Measurements from ENCODE around the gene CPEB2.

The CPEB2 gene

DNA sequence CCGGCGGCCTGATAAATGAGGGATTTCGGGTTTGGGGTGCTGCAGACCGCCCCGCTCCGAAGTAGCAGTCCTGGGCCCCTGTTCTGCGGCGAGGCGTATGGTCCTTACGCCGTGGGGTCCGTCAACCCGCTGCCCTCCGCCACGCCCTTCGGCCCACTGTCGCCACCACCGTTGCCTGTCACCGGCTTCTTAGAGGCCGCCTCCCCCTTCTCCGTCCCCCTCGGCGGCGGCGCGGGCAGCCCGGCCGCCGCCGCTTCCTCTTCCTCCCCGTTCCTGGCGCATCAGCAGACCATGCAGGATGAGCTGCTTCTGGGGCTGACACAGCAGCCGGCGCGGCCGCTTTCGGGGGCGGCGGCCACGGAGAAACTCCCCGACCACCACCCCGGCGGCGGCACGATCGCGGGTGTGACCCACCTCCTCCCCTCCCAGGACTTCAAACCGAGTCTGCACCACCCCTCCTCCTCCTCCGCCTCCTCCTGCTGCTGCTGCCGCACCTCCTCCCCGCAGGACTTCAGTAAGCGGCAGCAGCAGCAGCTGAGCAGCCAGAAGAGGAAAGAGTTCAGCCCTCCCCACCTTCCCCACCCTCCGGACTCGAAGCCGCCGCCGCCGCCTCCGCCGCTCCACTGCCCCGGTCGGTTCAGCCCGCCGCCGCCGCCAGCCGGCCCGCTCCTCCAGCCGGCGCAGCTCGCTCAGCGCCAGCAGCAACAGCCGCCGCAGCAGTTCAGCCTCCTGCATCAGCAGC lies 549 bp downstream of the CPEB2 start:
- peak overlapping the region; percentile 79 for H3K4me3 ChIP-seq (ENCODE audit: low read depth, low read length)
- DNase-seq (ENCODE audit: low read depth) = peak; percentile 92
- TF ChIP-seq, protein P1, sequence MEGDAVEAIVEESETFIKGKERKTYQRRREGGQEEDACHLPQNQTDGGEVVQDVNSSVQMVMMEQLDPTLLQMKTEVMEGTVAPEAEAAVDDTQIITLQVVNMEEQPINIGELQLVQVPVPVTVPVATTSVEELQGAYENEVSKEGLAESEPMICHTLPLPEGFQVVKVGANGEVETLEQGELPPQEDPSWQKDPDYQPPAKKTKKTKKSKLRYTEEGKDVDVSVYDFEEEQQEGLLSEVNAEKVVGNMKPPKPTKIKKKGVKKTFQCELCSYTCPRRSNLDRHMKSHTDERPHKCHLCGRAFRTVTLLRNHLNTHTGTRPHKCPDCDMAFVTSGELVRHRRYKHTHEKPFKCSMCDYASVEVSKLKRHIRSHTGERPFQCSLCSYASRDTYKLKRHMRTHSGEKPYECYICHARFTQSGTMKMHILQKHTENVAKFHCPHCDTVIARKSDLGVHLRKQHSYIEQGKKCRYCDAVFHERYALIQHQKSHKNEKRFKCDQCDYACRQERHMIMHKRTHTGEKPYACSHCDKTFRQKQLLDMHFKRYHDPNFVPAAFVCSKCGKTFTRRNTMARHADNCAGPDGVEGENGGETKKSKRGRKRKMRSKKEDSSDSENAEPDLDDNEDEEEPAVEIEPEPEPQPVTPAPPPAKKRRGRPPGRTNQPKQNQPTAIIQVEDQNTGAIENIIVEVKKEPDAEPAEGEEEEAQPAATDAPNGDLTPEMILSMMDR (IDR thresholded peaks at IDR 0.05; ENCODE audit: insufficient read depth, low read depth, low read length, missing control alignments) = no peak

DNA sequence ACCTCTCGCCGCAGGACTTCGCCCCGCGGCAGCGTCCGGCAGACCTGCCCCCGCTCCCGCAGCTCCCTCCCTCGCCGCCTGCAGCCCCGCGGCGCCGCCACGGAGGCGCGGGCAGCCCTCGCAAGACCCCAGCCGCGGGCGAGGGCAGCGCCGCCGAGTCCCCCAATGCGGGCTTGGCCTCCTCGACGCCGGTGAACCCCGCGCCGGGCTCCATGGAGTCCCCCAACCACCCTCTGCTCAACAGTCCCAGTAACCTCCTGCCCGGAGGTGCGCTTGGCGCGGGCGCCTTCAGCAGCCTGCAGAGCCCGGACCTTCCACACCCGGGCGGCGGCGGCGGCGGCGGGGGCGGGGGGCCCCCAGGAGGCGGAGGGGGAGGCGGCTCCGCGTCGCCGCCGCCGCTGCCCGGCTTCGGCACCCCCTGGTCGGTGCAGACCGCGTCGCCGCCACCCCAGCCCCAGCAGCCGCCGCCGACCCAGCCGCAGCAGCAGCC lies 1.2 kb downstream of the CPEB2 start:
- peak overlapping the region; percentile 83 for H3K4me3 ChIP-seq (ENCODE audit: low read depth, low read length)
- TF ChIP-seq, protein P1 (IDR thresholded peaks at IDR 0.05; ENCODE audit: insufficient read depth, low read depth, low read length, missing control alignments) = no peak
- peak; percentile 75 for DNase-seq (ENCODE audit: low read depth)

DNA sequence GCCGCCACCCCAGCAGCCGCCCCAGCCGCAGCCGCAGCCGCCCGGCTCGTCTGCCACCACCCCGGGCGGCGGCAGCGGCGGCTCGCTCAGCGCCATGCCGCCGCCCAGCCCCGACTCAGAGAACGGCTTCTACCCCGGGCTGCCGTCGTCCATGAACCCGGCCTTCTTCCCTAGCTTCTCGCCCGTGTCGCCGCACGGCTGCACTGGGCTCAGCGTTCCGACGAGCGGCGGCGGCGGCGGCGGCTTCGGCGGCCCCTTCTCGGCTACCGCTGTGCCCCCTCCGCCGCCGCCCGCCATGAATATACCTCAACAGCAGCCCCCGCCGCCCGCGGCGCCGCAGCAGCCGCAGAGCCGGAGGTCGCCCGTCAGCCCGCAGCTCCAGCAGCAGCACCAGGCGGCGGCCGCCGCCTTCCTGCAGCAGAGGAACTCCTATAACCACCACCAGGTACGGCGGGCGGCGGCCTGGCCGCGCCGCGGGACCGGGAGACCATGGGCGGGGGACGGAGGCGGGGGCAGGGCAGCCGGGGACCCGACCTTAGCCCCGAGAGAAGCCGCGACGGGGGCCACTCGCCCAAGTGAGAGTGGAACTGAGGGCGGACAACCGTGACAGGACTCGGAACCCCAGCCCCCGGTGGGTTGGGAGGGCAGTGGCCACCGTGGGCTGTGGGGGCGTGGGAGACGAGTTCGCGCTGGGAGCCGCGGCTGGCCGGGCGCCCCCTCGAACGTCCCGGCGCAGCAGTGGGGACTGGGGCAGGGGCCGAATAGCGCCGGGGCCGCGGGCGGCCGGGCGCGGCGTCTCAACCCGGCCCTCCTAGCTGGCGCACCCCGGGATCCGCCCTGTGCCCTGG lies 1.8 kb downstream of the CPEB2 start:
- H3K4me3 ChIP-seq (ENCODE audit: low read depth, low read length) = peak overlapping the region; percentile 83
- DNase-seq (ENCODE audit: low read depth) = peak; percentile 63
- TF ChIP-seq, protein P1 (IDR thresholded peaks at IDR 0.05; ENCODE audit: insufficient read depth, low read depth, low read length, missing control alignments) = no peak

DNA sequence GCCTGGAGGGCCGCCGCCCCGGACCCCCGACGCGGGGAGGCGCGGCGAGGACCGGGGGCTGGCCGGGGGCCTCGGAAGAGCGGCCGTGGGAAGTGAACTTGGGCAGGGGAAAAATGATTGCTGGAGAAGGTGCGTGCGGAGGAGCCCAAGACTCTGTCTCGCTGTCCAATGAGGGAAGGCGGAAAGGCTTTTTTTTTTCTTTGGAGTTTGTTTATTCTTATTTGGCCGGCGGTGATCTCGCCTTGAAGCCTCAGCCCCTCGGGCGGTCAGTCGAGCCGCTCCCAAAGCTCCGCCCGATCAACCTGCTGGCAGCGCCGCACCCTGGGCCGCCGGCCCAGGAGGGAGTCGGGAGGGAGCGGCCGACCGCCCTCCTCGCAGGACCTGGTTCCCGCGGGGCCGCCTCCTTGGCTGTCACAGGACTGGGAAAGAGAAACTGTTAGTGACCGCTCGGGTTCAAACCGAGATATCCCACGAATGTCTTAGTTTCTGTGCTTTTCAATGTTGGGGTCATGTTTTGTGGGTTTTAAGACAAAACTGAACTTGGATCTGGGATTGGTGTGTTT lies 2.5 kb downstream of the CPEB2 start:
- peak; percentile 76 for DNase-seq (ENCODE audit: low read depth)
- TF ChIP-seq, protein P1 (IDR thresholded peaks at IDR 0.05; ENCODE audit: insufficient read depth, low read depth, low read length, missing control alignments) = no peak

DNA sequence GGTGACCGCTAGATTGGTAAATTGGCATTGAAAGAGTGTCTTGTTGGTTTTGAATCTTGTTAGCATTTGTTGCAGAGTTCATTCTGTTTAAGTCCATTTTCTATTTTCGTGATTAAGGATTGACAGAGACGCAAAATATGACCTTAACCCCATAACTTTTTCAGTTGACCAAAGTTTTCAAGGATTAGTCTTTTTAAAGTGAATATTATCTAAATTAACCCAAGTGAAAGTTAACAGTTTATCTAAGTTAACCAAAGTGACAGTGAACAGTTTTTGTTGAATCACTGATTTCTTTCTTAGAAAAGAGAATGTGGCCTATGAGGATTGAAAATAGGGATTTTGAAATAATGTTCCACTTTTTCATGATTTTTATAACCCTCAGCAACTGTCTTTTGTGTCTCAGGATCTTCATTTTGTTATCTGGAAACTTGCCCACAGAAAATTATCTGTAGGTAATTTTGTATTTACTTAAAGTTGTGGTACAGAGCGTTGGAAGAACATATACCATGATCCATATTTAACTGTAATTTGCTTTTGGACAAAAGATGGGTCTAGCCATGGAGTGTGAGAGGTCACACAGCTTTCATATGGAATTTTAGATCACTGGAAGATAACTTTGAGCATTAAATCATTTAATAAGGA lies 3.3 kb downstream of the CPEB2 start:
- no peak for DNase-seq (ENCODE audit: low read depth)
- TF ChIP-seq, protein P1 (IDR thresholded peaks at IDR 0.05; ENCODE audit: insufficient read depth, low read depth, low read length, missing control alignments) = no peak
- H3K4me3 ChIP-seq (ENCODE audit: low read depth, low read length) = peak overlapping the region; percentile 83

More for the DNA sequence above, 2.5 kb downstream of the CPEB2 start:
- H3K4me3 ChIP-seq (ENCODE audit: low read depth, low read length) = peak overlapping the region; percentile 83

DNA sequence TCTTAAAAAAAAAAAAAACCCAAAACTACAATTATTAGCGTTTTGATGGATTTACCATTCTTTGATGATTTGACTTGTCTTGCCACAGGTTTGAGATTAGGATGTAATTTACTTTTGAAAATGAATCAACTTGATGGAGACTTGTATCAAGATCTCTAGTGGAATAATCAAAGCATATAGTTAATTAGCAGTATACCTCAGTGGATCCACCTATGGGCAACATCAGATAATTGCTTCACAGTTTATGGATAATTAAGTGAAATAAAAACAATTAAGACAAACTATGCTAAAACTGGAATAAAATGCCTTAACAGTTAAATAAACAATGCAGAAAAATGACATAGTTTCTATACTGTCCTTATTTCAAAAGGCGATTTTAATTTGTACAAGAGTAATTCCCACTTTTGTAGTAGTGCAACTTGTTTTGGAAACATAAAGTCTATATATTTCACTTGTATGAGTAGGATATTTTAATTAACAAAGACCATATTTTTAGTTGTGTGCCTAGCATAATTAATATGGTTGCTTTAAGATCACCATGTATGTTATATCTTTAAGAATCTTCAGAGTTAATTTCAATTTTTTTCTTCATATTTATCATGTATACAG lies 4.2 kb downstream of the CPEB2 start:
- TF ChIP-seq, protein P1 (IDR thresholded peaks at IDR 0.05; ENCODE audit: insufficient read depth, low read depth, low read length, missing control alignments) = peak; percentile 35
- peak overlapping the region; percentile 83 for H3K4me3 ChIP-seq (ENCODE audit: low read depth, low read length)
- peak; percentile 35 for DNase-seq (ENCODE audit: low read depth)

All from GM12865 (cell line).